HL-60/S4 treated with phorbol 12-myristate 13-acetate at 8.2 ng/mL for 4 days and 3 days (cell line): Measurements from ENCODE around the gene NYAP1.
"Not testable (repeated sequence)": the region's sequence is repeated elsewhere in the genome, so short reads cannot be mapped to it uniquely, and the experiment has no call there.

ENCODE experiments used
- in situ Hi-C: fragments of 300-500 bp; cut with MboI; formaldehyde crosslinking; loops from 2 replicates; pipeline ENCODE4 v1.15.0; 2022; ENCODE audit warnings: low sequenced_read_pairs

NYAP1 gene

GRCh38 chr7:100538654-100539435 is 55.1 kb downstream of the NYAP1 start, which contains the start of gene AGFG2:
AGFG2 (plus strand) TSS chr7:100539203; CDS start chr7:100539347, 144 bp downstream.
- in situ Hi-C loops: no loop called here

GRCh38 chr7:100539436-100540006 is 55.8 kb downstream of the NYAP1 start:
- in situ Hi-C loops: no loop called here

- in situ Hi-C loops: no loop called here
Observed at GRCh38 chr7:100540073-100540723, 56.5 kb downstream of the NYAP1 start.

GRCh38 chr7:100541309-100541708 is 57.6 kb downstream of the NYAP1 start:
- in situ Hi-C loops: not testable (repeated sequence)

- in situ Hi-C loops: no loop called here
Observed at GRCh38 chr7:100543586-100543985, 59.9 kb downstream of the NYAP1 start.

GRCh38 chr7:100544386-100544785 is 60.7 kb downstream of the NYAP1 start:
- in situ Hi-C loops: no loop called here
